ENCODE measurements around the gene ADCY3. TPM values are rescaled to one million over a fixed set of nuclear protein-coding genes. Genes with fewer than 3 reads are reported as not detected.

ADCY3 gene
- total RNA-seq, 2 donors from 2014 or later = 25.2 to 33.7 TPM

DNA sequence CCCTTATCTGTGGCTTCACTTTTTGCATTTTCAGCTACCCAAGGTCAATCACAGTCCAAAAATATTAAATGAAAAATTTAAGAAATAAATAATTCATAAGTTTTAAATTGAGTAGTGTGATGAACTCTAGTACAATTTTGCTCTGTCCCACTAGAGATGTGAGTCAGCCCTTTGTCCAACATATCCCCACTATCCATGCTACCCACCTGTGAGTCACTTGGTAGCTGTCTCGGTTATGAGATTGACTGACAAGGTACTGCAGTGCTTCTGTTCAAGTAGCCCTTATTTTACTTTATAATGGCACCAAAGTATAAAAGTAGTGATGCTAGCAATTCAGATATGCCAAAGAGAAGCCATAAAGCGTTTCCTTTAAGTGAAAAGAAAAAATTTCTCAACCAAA lies 28.8 kb downstream of the ADCY3 start:
- Histone ChIP-seq H3K4me1 (no peaks in the 10 kb centered on the region), H3K36me3 (no peaks in the 10 kb centered on the region), H3K4me3 (no peak overlapping the region), H3K27ac (no peak overlapping the region), H3K9ac (ENCODE audit: low read depth in 2 of 2, low read length in 2 of 2) (no peak overlapping the region), H3K27me3 (no peaks in the 10 kb centered on the region), H3K9me3 (no peaks in the 10 kb centered on the region)
- no peak for DNase-seq
- TF ChIP-seq, protein P1, sequence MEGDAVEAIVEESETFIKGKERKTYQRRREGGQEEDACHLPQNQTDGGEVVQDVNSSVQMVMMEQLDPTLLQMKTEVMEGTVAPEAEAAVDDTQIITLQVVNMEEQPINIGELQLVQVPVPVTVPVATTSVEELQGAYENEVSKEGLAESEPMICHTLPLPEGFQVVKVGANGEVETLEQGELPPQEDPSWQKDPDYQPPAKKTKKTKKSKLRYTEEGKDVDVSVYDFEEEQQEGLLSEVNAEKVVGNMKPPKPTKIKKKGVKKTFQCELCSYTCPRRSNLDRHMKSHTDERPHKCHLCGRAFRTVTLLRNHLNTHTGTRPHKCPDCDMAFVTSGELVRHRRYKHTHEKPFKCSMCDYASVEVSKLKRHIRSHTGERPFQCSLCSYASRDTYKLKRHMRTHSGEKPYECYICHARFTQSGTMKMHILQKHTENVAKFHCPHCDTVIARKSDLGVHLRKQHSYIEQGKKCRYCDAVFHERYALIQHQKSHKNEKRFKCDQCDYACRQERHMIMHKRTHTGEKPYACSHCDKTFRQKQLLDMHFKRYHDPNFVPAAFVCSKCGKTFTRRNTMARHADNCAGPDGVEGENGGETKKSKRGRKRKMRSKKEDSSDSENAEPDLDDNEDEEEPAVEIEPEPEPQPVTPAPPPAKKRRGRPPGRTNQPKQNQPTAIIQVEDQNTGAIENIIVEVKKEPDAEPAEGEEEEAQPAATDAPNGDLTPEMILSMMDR (IDR thresholded peaks at IDR 0.05) = no peak
- intact Hi-C loops (cut with DNase I) = no loop called here

- no peak for DNase-seq
- TF ChIP-seq, protein P1 (IDR thresholded peaks at IDR 0.05) = no peak
- no peaks in the 10 kb centered on the region for H3K27me3 ChIP-seq
- H3K4me1 ChIP-seq = no peaks in the 10 kb centered on the region
- H3K4me3 ChIP-seq = no peak overlapping the region
- H3K9ac ChIP-seq (ENCODE audit: low read depth in 2 of 2, low read length in 2 of 2) = no peak overlapping the region
- no peaks in the 10 kb centered on the region for H3K36me3 ChIP-seq
- intact Hi-C loops (cut with DNase I) = no loop called here
- H3K27ac ChIP-seq = no peak overlapping the region
- H3K9me3 ChIP-seq = no peaks in the 10 kb centered on the region
Observed at GRCh38 chr2:24889221-24889620, 30.8 kb downstream of the ADCY3 start.

- Histone ChIP-seq H3K4me1 (no peaks in the 10 kb centered on the region), H3K27ac (no peak overlapping the region), H3K4me3 (no peak overlapping the region), H3K27me3 (no peaks in the 10 kb centered on the region), H3K36me3 (no peaks in the 10 kb centered on the region), H3K9me3 (no peaks in the 10 kb centered on the region), H3K9ac (ENCODE audit: low read depth in 2 of 2, low read length in 2 of 2) (no peak overlapping the region)
- TF ChIP-seq, protein P1 (IDR thresholded peaks at IDR 0.05) = no peak
- no peak for DNase-seq
- intact Hi-C loops (cut with DNase I) = no loop called here
Observed at GRCh38 chr2:24888177-24888576, 31.9 kb downstream of the ADCY3 start.

DNA sequence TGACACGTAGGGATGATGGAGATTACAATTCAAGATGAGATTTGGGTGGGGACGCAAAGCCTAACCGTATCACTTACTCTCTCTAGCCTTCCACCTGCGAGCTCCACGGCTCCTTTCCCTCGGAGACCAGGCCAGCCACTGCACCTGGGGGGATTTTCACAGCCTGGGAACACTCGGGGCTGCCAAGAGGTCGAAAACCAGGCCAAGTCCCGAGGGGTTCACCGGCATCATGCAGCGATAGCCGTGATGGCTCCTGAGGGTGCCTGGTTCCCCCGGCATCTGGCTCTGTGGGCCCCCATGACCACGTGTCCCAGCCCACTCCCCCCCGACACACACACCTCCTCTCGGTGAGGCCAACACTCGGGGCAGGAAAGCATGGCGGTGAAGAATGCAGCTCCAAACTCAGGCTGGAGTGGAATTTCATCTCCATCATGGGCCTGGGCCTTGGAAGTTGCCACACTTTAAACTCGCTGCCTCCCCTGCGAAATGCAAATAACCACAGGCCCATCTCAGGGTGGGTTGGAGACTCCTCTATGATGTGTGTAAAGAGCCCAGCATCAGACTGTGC lies 32.6 kb downstream of the ADCY3 start:
- H3K4me3 ChIP-seq = no peak overlapping the region
- no peaks in the 10 kb centered on the region for H3K4me1 ChIP-seq
- no peaks in the 10 kb centered on the region for H3K27me3 ChIP-seq
- H3K36me3 ChIP-seq = no peaks in the 10 kb centered on the region
- H3K9ac ChIP-seq (ENCODE audit: low read depth in 2 of 2, low read length in 2 of 2) = no peak overlapping the region
- no peak overlapping the region for H3K27ac ChIP-seq
- no peak for DNase-seq
- H3K9me3 ChIP-seq = no peaks in the 10 kb centered on the region
- TF ChIP-seq, protein P1 (IDR thresholded peaks at IDR 0.05) = no peak
- intact Hi-C loops (cut with DNase I) = no loop called here

GRCh38 chr2:24886691-24887304 lies 33.2 kb downstream of the ADCY3 start:
- peak overlapping the region; percentile 6 for H3K27ac ChIP-seq
- H3K36me3 ChIP-seq = no peaks in the 10 kb centered on the region
- TF ChIP-seq, protein P1 (IDR thresholded peaks at IDR 0.05) = no peak
- H3K4me3 ChIP-seq = no peak overlapping the region
- intact Hi-C loops (cut with DNase I) = no loop called here
- H3K9ac ChIP-seq (ENCODE audit: low read depth in 2 of 2, low read length in 2 of 2) = no peak overlapping the region
- no peaks in the 10 kb centered on the region for H3K27me3 ChIP-seq
- H3K9me3 ChIP-seq = no peaks in the 10 kb centered on the region
- no peaks in the 10 kb centered on the region for H3K4me1 ChIP-seq
- no peak for DNase-seq
